Upper lobe of left lung (tissue), 6 donors: ENCODE measurements around the gene ZACN. TPM values are rescaled to one million over a fixed set of nuclear protein-coding genes. Genes with fewer than 3 reads are reported as not detected.
"Not testable (repeated sequence)": the region's sequence is repeated elsewhere in the genome, so short reads cannot be mapped to it uniquely, and the experiment has no call there.

Source experiments
- ATAC-seq, 2 donors: fragments of 200-7000 bp; cut with Tn5 transposase; one replicate each; pipeline ENCODE4 v1.9.1; 2022; ENCODE audit warnings: mild to moderate bottlenecking in 2 of 2, moderate library complexity in 2 of 2; ENCODE audit not compliant: low FRiP score in 2 of 2
- DNase-seq, 2 donors: peaks; one replicate each; pipeline ENCODE4 v3.0.0-alpha.2; 2019 to 2020
- H3K27ac ChIP-seq, 4 donors: fragments of 200-600 bp; sonication (generic); one replicate each; pipeline ENCODE4 v1.5.1; 2016 to 2019
- H3K27me3 ChIP-seq, 4 donors: fragments of 200-600 bp; sonication (generic); one replicate each; pipeline ENCODE4 v1.5.1; 2017 to 2019
- H3K36me3 ChIP-seq, 4 donors: fragments of 200-600 bp; sonication (generic); one replicate each; pipeline ENCODE4 v1.5.1; 2016 to 2019
- H3K4me1 ChIP-seq, 4 donors: fragments of 200-600 bp; sonication (generic); one replicate each; pipeline ENCODE4 v1.5.1; 2018 to 2019
- H3K4me3 ChIP-seq, 4 donors: fragments of 200-600 bp; sonication (generic); one replicate each; pipeline ENCODE4 v1.5.1; 2017 to 2019; ENCODE audit warnings: mild to moderate bottlenecking in 2 of 4, moderate library complexity in 1 of 4
- H3K9me3 ChIP-seq, 4 donors: fragments of 200-600 bp; sonication (generic); one replicate each; pipeline ENCODE4 v1.5.1; 2018 to 2019
- EP300 ChIP-seq, 4 donors: sonication (generic); formaldehyde crosslinking; IDR thresholded peaks; one replicate each; pipeline ENCODE4 v1.5.1; 2017; ENCODE audit warnings: antibody characterized with exemption in 4 of 4, control low read depth in 2 of 4
- POLR2A ChIP-seq, 4 donors: fragments of 450-650 bp; IDR thresholded peaks; one replicate each; pipeline ENCODE4 v1.5.1; 2016 to 2017; ENCODE audit warnings: antibody characterized with exemption in 4 of 4, mild to moderate bottlenecking in 2 of 4
- POLR2AphosphoS5 ChIP-seq, 2 donors: sonication (generic); formaldehyde crosslinking; IDR thresholded peaks; one replicate each; pipeline ENCODE4 v1.5.1; 2017; ENCODE audit warnings: antibody characterized with exemption in 2 of 2
- WGBS, 2 donors: methylation state at CpG; one replicate each; pipeline ENCODE4 v1.1.5; 2017 to 2018; 5-methylcytosine and 5-hydroxymethylcytosine counted together
- total RNA-seq, 6 donors: library from RNA; depleted of rRNA in 4 of 6; stranded (reverse); fragments of >200 nt in 4 of 6; gene quantifications; one replicate each; pipeline versions ENCODE4 v1.1.0 to v1.2.1, GENCODE V29; 2016 to 2021
- TF ChIP-seq, protein P1 (sequence below), 6 experiments: fragments of 450-650 bp in 4 of 6; fragments of 200-600 bp in 2 of 6; sonication (generic) in 2 of 6; IDR thresholded peaks; one replicate each; pipeline ENCODE4 v1.5.1; 2016 to 2019; ENCODE audit warnings: antibody characterized with exemption in 6 of 6
- donor health status: DM: no; HTN: no; CAD: no; lungs with moderate emphysema.
- donor health status: DM: no; HTN: yes; CAD: no; lungs with severe emphysema.

Gene ZACN
- total RNA-seq, 6 donors from 2014 or later: not detected

DNA sequence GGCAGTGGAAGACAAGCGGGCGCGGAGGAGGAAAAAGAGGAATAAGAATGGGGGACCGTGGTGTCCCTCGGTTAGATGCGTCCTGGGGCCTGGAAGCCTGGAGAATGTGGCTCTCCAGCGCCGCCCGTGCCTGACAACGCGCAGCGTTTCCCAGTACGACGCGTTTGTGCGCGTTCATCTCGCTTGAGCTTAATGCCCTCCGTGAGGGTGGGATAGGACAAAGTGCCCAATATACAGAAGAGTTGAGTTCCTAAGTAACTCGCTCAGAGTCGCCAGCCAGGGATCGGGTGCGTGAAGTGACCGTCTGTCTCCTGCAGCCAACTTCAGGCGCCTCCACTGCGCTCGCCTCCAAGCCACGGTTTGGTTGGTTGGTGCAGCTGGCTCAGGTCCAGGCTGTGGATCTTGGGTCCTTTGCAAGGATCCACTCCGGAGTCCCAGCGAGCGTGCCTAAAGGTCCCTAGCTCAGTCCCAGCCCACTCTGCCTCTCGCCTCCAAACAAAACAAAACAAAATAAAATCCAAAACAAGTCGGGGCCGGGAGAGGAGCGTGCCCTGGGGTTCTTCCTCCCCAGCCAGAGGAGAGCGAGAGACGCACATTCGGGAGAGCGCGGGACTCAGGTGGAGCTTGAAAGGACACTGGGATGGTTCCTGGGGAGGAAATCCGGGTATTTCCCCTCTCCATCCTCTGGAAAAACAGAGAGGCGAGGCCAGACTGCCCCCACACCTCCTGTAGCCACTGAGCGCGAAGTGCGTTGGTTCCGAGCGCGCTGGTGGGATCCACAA, 3.4 kb upstream of the ZACN start:
- Histone ChIP-seq H3K4me1 (peaks cover 47 to 63% (median 60%) of the 10 kb centered on the region in 4 donors), H3K27me3 (peaks cover 0 to 56% (median 40%) of the 10 kb centered on the region in 4 donors), H3K27ac (no peak overlapping the region), H3K4me3 (peak overlapping the region in 1 of 4 donors; percentile 26), H3K36me3 (no peaks in the 10 kb centered on the region), H3K9me3 (no peaks in the 10 kb centered on the region)
- peak in 1 of 2 donors; percentile 78 for DNase-seq
- no peak for TF ChIP-seq POLR2A (IDR thresholded peaks at IDR 0.05)
- no peak for TF ChIP-seq POLR2AphosphoS5 (IDR thresholded peaks at IDR 0.05)
- TF ChIP-seq, protein P1, sequence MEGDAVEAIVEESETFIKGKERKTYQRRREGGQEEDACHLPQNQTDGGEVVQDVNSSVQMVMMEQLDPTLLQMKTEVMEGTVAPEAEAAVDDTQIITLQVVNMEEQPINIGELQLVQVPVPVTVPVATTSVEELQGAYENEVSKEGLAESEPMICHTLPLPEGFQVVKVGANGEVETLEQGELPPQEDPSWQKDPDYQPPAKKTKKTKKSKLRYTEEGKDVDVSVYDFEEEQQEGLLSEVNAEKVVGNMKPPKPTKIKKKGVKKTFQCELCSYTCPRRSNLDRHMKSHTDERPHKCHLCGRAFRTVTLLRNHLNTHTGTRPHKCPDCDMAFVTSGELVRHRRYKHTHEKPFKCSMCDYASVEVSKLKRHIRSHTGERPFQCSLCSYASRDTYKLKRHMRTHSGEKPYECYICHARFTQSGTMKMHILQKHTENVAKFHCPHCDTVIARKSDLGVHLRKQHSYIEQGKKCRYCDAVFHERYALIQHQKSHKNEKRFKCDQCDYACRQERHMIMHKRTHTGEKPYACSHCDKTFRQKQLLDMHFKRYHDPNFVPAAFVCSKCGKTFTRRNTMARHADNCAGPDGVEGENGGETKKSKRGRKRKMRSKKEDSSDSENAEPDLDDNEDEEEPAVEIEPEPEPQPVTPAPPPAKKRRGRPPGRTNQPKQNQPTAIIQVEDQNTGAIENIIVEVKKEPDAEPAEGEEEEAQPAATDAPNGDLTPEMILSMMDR (IDR thresholded peaks at IDR 0.05): no peak
- TF ChIP-seq EP300 (IDR thresholded peaks at IDR 0.05): no peak
- ATAC-seq: no peak
- 4 to 7% methylated on average over 42 to 48 of the region's 48 CpGs for WGBS, 2 donors

DNA sequence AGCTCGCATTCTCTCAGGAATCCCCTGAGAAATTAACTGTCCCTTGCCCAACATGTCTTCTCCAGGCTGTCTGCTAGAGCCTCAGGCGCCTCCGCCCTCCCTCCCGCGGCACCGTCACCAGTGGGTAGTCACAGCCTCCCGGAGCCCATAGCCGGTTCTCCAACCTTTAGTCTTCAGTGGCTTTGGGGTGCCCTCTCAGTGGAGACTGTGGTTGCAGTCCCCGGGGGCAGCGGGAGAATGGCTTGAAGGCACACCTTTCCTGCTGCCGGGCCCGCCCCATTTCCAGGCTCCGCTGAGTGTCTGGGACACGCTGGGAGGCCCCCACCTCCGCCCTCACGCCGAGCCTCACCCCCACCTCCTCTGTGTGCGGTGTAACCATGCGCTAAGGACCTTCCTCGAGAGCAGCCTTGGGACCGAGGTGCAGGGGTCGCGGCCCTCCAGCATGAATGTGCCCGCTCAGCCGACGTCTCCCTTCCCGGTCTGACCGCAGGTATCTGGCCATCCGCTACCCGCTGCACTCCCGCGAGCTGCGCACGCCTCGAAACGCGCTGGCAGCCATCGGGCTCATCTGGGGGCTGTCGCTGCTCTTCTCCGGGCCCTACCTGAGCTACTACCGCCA, 2.7 kb upstream of the ZACN start:
- 2 to 5% methylated on average over 17 to 22 of the region's 41 CpGs for WGBS, 2 donors
- TF ChIP-seq POLR2A (IDR thresholded peaks at IDR 0.05) (no peak), EP300 (IDR thresholded peaks at IDR 0.05) (no peak), POLR2AphosphoS5 (IDR thresholded peaks at IDR 0.05) (no peak)
- TF ChIP-seq, protein P1 (IDR thresholded peaks at IDR 0.05): no peak
- Histone ChIP-seq H3K4me1 (peaks cover 40 to 56% (median 54%) of the 10 kb centered on the region in 4 donors), H3K27ac (no peak overlapping the region), H3K36me3 (no peaks in the 10 kb centered on the region), H3K4me3 (peak overlapping the region in 1 of 4 donors; percentile 8), H3K9me3 (no peaks in the 10 kb centered on the region), H3K27me3 (peaks cover 0 to 56% (median 40%) of the 10 kb centered on the region in 4 donors)
- ATAC-seq (no peak), DNase-seq (peak in 1 of 2 donors; percentile 75)

DNA sequence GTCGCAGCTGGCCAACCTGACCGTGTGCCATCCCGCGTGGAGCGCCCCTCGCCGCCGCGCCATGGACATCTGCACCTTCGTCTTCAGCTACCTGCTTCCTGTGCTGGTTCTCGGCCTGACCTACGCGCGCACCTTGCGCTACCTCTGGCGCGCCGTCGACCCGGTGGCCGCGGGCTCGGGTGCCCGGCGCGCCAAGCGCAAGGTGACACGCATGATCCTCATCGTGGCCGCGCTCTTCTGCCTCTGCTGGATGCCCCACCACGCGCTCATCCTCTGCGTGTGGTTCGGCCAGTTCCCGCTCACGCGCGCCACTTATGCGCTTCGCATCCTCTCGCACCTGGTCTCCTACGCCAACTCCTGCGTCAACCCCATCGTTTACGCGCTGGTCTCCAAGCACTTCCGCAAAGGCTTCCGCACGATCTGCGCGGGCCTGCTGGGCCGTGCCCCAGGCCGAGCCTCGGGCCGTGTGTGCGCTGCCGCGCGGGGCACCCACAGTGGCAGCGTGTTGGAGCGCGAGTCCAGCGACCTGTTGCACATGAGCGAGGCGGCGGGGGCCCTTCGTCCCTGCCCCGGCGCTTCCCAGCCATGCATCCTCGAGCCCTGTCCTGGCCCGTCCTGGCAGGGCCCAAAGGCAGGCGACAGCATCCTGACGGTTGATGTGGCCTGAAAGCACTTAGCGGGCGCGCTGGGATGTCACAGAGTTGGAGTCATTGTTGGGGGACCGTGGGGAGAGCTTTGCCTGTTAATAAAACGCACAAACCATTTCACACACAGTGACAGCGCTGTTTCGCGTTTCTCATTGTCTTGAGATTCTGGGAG, 2.0 kb upstream of the ZACN start:
- Histone ChIP-seq H3K9me3 (no peaks in the 10 kb centered on the region), H3K4me1 (peaks cover 39 to 50% (median 49%) of the 10 kb centered on the region in 4 donors), H3K36me3 (no peaks in the 10 kb centered on the region), H3K27me3 (peaks cover 0 to 56% (median 40%) of the 10 kb centered on the region in 4 donors), H3K4me3 (peak overlapping the region in 1 of 4 donors; percentile 8), H3K27ac (no peak overlapping the region)
- 5 to 11% methylated on average over 29 to 36 of the region's 82 CpGs for WGBS, 2 donors
- ATAC-seq: no peak
- peak in 1 of 2 donors; percentile 85 for DNase-seq
- no peak for TF ChIP-seq POLR2A (IDR thresholded peaks at IDR 0.05)
- TF ChIP-seq, protein P1 (IDR thresholded peaks at IDR 0.05): no peak
- no peak for TF ChIP-seq POLR2AphosphoS5 (IDR thresholded peaks at IDR 0.05)
- no peak for TF ChIP-seq EP300 (IDR thresholded peaks at IDR 0.05)

DNA sequence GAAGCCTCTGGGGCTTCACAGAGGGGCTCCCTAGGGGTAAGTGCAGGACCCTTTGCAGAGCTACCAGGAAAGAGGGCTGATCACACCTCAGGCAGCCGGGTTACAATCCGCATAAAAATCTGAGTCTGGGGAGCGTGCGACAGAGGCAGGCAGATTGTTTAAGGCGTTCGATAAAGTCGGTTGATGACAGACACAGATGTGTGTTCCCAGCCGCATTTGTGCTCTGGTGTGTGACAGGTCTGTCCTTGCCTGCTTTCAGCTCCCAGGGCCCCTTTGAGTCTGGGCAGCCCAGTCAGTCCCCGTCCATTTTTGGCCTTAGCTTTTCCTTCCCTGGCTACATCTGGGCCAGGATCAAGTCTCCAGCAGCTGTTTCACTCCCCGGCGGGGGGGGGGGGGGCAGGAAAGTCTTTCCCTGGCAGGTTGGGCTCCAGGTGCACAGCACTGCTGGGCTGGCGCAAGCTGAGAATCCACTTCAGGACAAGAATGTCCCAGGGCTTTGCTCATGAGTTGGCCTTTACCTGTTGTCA, 1.3 kb upstream of the ZACN start:
- Histone ChIP-seq H3K27ac (no peak overlapping the region), H3K4me1 (peaks cover 39 to 49% (median 49%) of the 10 kb centered on the region in 4 donors), H3K4me3 (no peak overlapping the region), H3K27me3 (peaks cover 0 to 56% (median 40%) of the 10 kb centered on the region in 4 donors), H3K36me3 (peaks cover 0 to 7% (median 1%) of the 10 kb centered on the region in 4 donors), H3K9me3 (no peaks in the 10 kb centered on the region)
- no peak for ATAC-seq
- TF ChIP-seq EP300 (IDR thresholded peaks at IDR 0.05): no peak
- TF ChIP-seq, protein P1 (IDR thresholded peaks at IDR 0.05): no peak
- TF ChIP-seq POLR2A (IDR thresholded peaks at IDR 0.05): no peak
- TF ChIP-seq POLR2AphosphoS5 (IDR thresholded peaks at IDR 0.05): no peak
- 27 to 32% methylated on average over 10 to 11 of the region's 12 CpGs for WGBS, 2 donors
- no peak for DNase-seq

DNA sequence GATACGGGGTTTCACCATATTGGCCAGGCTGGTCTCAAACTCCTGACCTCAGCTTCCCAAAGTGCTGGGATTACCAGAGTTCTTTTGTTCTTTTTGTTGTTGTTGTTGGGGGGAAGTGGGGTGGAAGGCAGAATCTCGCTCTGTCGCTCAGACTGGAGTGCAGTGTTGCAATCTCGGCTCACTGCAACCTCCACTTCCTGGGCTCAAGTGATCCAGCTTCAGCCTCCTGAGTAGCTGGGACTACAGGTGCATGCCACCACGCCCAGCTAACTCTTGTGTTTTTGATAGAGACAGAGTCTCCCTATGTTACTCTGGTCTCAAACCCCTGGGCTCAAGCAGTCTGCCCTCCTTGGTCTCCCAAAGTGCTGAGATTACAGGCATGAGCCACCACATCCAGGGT, 612 bp upstream of the ZACN start:
- H3K4me3 ChIP-seq, ATAC-seq, H3K9me3 ChIP-seq, DNase-seq, H3K27ac ChIP-seq: not testable (repeated sequence)
- Histone ChIP-seq H3K27me3 (peaks cover 0 to 56% (median 40%) of the 10 kb centered on the region in 4 donors), H3K36me3 (peaks cover 3 to 14% (median 7%) of the 10 kb centered on the region in 4 donors), H3K4me1 (peaks cover 35 to 45% (median 44%) of the 10 kb centered on the region in 4 donors)
- 37% methylated on average over 5 of the region's 5 CpGs for WGBS, 2 donors
